GM18505 (cell line): ENCODE data around the gene GIN1.

ENCODE experiments used
- ATAC-seq: cut with Tn5 transposase; IDR thresholded peaks from one replicate; pipeline ENCODE4 v1.9.1; 2021; ENCODE audit not compliant: unreplicated experiment
- POLR2A ChIP-seq: IDR thresholded peaks from 4 replicates; pipeline ENCODE4 v1.6.1; 2011; ENCODE audit warnings: borderline replicate concordance; ENCODE audit not compliant: insufficient read depth, insufficient read length; ENCODE audit errors: extremely low read depth

The GIN1 gene

DNA sequence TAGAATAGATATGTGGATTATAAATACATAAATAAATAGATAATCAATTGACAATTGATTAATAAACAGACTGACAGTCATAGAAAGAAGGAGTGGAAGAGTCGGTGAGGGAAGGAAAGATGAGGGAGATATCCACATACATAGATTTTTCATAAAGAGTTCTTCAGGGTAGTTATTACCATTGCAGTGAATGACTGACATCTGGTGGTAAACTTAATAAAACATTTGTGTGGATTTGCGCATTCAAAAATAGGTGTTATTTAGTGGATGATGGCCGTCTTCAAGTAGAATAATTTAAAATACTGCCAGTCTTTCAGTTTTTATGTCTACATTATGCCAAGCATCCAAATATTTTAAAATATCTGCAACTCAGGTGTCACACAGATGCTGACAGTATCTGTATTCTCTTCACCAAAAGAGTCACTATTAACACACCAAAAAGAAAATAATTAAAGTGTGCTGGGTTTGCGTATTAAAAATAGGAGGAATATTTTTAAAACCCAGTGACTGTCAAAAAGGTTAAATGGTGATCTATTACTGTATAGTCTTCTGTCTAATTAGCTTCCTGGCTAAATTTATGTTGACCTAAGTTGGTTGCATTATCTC lies 78.8 kb downstream of the GIN1 start:
- no peak for ATAC-seq
- TF ChIP-seq POLR2A, result no peak

GRCh38 chr5:103037673-103038455 lies 82.1 kb downstream of the GIN1 start:
- no peak for ATAC-seq
- TF ChIP-seq POLR2A, result no peak

DNA sequence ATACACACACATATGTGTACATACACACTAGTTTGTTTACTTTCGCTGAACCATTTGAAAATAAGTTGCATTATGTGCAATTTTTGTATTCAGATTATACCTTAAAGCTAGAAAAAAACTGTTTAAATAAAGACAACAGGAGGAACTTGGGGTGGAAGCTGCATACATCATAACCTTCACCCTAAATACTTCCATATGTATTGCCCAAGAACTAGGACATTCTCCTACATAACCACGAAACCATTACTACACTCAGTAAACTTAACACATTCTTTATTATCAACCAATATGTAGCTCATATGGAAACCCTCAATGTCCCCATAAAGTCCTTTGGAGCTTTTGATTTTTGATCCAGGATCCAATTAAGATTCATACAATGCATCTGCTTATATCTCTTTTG lies 83.3 kb downstream of the GIN1 start:
- TF ChIP-seq POLR2A, result no peak
- no peak for ATAC-seq
